22Rv1 (cell line): ENCODE data around the gene PARD3.

ENCODE experiments used
- H3K27ac ChIP-seq: fragments of 450-650 bp; 2 replicates; pipeline ENCODE4 v1.5.1; 2017
- ZFX ChIP-seq: fragments of 450-650 bp; IDR thresholded peaks from 2 replicates; pipeline ENCODE4 v1.6.1; 2017; ENCODE audit warnings: antibody characterized with exemption, borderline replicate concordance
- TF ChIP-seq, protein P1 (sequence below): fragments of 450-650 bp; IDR thresholded peaks from 2 replicates; pipeline ENCODE4 v1.5.1; 2017; ENCODE audit warnings: mild to moderate bottlenecking

Gene PARD3

DNA sequence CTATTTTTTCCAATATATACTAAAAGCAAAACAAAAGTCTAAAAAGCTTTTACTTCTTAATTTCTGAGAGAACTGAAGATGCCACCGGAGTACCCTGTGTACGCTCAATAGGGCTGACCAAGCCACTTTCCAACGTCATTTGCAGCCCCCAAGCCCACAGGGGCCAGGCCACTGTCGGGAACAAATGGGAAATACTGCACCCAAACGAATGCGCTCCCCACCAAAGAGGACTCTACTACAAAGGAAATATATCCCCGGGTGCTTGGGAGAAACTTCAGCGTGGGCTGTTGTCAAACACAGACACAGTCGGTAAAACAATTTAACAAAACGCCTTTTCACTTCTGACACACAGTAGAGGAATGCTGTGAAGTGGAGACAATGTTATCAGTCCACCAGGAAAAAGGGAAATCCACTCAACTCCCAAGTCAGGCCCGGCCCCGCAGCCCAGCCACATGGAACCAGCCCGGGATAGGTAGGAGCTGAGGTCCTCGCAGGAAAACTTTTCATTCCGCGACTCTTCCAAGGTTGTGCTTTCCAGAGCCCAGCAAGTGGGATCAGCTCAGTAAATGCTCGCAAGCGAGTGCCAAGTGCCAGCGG is 1.4 kb downstream of the PARD3 start:
- no peak overlapping the region; the same call in 1 of the 2 replicates for H3K27ac ChIP-seq

DNA sequence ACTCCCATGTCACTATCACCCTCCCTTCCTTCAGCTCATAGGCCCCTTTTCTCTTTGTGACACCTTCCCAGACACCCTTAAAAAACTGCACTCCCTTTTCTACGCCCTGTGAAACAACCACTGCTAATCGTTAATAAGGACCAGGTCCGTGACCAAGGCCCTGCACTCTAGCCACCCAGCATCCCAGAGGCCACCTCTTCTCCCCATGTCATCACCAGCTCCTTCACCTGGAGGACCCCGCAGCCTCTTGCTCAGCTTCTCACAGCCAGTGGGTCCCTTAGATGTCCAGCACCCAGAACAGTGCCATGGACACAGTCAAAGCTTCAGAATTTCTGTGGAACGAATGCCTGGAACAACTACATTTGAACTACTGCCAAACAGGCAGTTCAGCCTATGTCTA is 2.3 kb downstream of the PARD3 start:
- TF ChIP-seq, protein P1, sequence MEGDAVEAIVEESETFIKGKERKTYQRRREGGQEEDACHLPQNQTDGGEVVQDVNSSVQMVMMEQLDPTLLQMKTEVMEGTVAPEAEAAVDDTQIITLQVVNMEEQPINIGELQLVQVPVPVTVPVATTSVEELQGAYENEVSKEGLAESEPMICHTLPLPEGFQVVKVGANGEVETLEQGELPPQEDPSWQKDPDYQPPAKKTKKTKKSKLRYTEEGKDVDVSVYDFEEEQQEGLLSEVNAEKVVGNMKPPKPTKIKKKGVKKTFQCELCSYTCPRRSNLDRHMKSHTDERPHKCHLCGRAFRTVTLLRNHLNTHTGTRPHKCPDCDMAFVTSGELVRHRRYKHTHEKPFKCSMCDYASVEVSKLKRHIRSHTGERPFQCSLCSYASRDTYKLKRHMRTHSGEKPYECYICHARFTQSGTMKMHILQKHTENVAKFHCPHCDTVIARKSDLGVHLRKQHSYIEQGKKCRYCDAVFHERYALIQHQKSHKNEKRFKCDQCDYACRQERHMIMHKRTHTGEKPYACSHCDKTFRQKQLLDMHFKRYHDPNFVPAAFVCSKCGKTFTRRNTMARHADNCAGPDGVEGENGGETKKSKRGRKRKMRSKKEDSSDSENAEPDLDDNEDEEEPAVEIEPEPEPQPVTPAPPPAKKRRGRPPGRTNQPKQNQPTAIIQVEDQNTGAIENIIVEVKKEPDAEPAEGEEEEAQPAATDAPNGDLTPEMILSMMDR = no peak
- no peak for TF ChIP-seq ZFX
- H3K27ac ChIP-seq = no peak overlapping the region

More for the DNA sequence above, 1.4 kb downstream of the PARD3 start:
- no peak for TF ChIP-seq ZFX
- TF ChIP-seq, protein P1 = no peak

DNA sequence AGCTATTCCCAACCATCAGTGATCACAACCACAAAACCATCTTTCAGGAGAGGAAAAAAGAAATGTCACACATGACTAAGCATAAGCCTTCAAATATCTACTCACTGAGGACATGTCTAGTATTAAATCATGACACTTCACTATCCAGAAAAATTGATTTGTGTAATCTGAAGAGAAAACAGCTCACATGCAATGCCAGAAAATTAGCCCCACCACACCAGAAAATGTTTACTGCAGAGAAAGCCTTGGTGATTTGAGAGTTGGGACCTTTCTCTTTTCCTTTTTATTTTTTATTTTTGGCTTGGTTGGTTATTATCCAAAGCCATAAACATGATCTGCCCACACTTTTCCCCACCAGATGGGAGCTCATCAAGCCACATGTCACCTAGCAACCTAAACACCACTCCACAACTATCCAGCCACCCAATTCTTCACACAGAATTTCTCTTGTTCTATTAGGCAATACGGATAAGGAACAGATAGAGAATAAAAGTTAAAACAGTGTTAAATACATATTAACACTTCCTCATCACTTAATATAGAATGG is 3.1 kb downstream of the PARD3 start:
- H3K27ac ChIP-seq = no peak overlapping the region
- TF ChIP-seq ZFX = no peak
- TF ChIP-seq, protein P1 = no peak

DNA sequence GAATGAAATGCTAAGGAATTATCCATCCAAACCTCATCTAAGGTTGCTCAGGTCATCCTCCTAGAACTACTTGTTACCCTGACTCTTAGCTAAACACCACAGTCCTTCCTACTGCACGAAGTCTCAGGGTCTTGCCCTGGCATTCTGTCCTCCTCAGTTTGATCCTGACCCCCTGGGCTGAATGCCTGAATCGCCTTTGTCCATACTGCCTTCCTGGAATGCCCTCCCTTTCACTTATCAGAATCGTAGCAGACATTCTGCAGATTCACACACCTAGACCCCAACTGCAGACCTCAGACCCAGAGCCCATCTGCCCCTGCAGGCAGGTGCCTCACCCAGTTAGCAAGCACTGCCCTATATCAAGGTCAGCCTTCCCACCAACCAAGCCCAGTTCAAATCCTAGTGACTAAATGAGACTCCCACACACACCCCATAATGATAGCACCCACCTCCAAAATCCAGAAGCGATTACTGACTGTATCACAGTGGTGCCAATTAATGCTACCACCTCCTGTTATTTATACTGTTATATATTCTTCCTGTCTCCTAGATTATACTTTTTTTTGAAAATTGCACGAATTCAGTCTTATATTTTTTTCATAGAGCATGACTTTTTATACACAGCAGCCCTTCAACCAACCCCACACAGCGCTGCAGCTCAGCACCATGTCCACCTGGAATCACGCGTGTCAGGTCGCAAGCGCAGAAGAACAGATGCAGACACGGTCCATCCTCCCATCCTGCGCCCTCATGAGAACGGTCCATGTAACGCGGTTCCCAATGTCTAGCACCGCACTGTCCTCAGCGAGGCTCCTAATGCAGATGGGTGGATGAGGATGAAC is 3.7 kb downstream of the PARD3 start:
- no peak overlapping the region for H3K27ac ChIP-seq
- no peak for TF ChIP-seq ZFX
- TF ChIP-seq, protein P1 = no peak

DNA sequence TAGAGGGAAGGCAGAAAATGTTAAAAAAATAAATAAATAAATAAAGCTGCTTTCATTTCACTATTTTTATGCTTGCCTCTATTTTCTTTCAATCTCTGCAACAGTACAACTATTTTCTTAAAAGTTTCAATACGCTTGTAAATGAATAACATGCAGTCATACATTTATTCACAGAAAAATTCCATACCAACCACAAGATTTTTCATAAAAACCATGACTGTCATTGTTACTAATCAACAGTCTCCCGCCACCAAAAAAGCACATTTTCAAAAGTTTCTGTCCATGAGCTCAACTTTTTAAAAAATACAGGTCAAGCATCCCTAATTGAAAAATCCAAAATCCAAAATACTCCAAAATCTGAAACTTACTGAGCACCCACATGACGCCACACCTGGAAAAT is 5.3 kb downstream of the PARD3 start:
- H3K27ac ChIP-seq = no peak overlapping the region
- TF ChIP-seq ZFX = no peak
- TF ChIP-seq, protein P1 = no peak

DNA sequence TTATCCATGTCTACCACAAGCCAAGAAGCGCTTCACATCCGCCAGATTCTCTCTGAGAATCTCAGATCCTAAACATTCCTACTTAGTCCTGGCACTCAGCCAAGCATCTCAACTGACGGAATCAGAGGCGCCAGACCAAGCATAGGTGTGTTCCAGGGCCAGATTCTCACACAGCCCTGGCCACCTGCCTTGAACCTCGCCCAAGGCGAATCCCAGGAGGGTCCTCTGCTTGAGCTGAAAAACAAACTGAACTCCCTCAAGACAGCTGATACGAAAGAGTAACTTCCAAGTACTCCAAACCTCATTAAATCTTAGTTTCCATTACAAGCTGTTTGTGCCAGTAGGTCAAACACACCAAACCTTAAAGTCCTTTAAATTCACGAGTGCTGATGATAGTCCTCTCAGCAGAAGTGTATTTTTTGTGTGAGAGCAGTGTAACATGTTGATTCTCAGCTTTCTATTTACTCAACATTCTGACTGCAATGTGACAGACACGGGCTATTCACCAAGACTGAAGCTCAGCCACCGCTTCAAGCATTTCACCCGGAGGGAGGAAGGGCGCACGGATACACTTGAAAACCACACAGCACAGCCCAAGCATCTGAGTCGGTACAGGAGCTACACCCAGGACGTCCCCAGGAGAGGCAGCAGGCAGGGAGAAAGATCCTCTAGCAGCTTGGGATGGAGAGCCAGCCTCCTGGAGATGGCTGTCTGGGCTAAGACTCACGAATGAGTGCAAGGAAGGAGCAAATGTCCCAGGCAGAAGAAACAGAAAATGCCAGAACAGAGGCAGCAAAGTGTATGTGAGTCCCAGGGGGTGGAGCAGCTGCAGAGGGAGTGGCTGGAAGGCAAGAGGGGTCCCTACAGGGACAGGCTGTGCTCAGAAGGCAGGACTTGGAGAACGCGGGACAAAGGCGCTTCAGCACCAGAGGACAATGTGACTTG is 6.0 kb downstream of the PARD3 start:
- H3K27ac ChIP-seq = no peak overlapping the region
- TF ChIP-seq, protein P1 = no peak
- no peak for TF ChIP-seq ZFX
